ENCODE data around the gene PLEKHH1.
A peak's percentile ranks its signal among the peaks of the same experiment; 100 is the strongest.

Gene PLEKHH1

DNA sequence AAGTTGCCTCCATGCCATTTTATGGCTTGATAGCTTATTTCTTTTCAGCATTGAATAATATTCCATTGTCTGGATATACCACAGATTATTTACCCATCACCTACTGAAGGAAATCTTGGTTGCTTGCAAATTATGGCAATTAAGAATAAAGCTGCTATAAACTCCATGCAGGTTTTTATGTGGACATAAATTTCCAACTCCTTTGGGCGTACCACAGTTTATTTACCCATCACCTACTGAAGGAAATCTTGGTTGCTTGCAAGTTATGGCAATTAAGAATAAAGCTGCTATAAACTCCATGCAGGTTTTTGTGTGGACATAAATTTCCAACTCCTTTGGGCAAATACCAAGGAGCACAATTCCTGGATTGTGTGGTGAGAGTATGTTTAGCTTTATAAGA lies 12.6 kb upstream of the PLEKHH1 start:
- ATAC-seq (no peak), DNase-seq (no peak)
- no peaks in the 10 kb centered on the region for H3K4me1 Mint-ChIP-seq
- H3K27ac Mint-ChIP-seq: no peak overlapping the region
- H3K9me3 Mint-ChIP-seq: no peaks in the 10 kb centered on the region
- H3K27me3 Mint-ChIP-seq: peaks cover 22% of the 10 kb centered on the region
- H3K4me3 Mint-ChIP-seq: no peak overlapping the region

DNA sequence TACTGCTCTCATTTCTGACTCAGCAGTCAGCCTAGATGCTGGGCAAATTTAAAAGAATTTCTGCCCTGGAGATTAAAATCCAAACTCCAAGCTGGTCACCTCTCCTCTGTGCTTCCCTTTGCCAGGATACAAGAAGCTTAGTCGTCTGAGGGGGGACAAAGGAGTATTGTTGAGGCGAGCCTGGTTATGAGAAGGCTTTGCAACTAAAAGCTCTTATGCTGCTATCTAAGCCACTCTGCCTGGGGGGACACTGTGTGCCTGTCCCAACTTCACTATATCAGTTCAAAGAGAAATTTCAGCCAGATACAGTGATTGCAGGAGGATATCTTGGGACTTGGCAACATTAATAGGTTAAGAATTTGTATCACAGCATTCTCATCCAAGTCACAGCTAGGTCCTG lies 10.8 kb upstream of the PLEKHH1 start:
- Mint-ChIP-seq H3K4me1 (peaks cover 6% of the 10 kb centered on the region), H3K4me3 (no peak overlapping the region), H3K27ac (no peak overlapping the region), H3K9me3 (no peaks in the 10 kb centered on the region), H3K27me3 (peaks cover 39% of the 10 kb centered on the region)
- DNase-seq: no peak
- no peak for ATAC-seq

DNA sequence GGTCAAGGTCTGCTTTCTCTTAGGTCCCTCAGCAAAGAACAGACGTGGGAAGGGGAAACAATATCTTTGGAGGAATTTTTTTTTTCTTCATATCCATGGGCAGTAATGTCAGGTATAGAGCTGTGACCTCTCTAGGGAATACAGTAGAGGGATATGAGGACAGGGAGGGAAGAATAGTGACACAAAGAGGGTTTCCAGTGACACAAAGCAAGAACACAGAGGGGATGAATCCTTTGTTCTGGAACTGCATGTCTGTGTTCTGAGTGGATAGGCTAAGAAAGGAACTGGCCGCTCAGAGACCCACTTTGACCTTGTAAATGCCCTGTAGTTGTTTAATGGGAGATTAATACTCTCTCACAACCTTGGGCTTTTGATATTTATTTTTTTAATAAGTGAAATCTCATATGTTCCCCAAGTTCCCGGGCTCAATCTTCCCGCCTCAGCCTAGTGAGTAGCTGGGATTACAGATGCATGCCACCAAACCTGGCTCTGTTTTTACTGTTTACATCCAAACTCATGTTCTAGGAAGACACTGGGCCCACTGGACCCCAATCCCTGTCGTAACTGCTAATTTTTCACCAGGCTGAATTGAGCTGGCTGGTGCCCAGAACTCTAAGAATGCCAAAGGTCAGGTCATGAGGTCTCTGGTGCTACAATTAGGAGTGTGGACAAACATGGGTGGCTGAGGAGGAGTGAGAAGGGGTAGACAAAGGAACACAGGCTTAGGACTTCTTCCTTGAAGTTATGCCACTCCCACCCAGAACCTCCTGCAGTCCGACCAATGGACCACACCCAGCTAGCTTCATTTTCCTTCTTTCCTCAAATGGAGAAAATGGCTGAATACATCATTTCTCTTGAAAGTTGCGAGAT lies 9.1 kb upstream of the PLEKHH1 start:
- ATAC-seq: no peak
- H3K4me3 Mint-ChIP-seq: no peak overlapping the region

DNA sequence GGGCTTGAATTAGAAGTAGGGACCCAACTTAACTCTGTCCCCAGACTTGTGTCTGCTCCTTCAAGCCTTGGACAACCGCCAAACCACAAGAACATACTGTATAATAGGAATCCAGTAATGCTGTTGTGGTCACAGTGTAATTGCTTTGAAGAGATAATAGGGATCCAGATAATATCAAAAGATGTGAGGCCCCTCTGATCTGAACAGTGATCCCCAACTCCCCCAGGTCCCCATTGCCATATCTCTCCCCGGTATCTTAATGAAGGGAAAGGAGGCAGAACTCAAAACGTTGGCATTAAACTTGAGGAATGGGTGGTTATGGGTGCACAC lies 8.5 kb upstream of the PLEKHH1 start:
- no peak for ATAC-seq
- Mint-ChIP-seq H3K27me3 (peaks cover 49% of the 10 kb centered on the region), H3K4me1 (peaks cover 6% of the 10 kb centered on the region), H3K27ac (no peak overlapping the region), H3K9me3 (no peaks in the 10 kb centered on the region), H3K4me3 (no peak overlapping the region)
- DNase-seq: no peak

More for the DNA sequence above, 9.1 kb upstream of the PLEKHH1 start:
- no peaks in the 10 kb centered on the region for H3K9me3 Mint-ChIP-seq
- H3K27ac Mint-ChIP-seq: no peak overlapping the region
- no peak for DNase-seq
- peaks cover 6% of the 10 kb centered on the region for H3K4me1 Mint-ChIP-seq
- H3K27me3 Mint-ChIP-seq: peaks cover 47% of the 10 kb centered on the region

DNA sequence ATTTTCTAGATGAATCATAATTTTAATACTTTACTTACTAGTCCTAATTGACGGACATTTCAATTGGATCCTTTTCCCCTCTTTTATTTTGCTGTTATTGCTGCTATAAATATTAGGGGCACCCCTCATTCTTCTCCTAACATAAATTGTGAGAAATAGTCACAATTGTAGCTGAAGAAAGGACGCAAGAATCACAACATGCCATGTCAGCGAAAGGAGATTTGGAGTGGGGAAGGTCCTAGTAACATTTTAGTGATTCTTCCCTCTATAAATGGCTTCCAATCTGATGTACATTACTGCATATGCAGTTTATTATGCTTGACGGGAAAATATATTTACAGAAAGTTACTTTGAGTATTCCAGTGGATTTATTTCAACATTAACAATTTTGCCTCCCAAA lies 7.7 kb upstream of the PLEKHH1 start:
- Mint-ChIP-seq H3K4me1 (peaks cover 6% of the 10 kb centered on the region), H3K9me3 (no peaks in the 10 kb centered on the region), H3K27me3 (peaks cover 53% of the 10 kb centered on the region), H3K4me3 (no peak overlapping the region), H3K27ac (no peak overlapping the region)
- ATAC-seq: no peak
- DNase-seq: no peak

DNA sequence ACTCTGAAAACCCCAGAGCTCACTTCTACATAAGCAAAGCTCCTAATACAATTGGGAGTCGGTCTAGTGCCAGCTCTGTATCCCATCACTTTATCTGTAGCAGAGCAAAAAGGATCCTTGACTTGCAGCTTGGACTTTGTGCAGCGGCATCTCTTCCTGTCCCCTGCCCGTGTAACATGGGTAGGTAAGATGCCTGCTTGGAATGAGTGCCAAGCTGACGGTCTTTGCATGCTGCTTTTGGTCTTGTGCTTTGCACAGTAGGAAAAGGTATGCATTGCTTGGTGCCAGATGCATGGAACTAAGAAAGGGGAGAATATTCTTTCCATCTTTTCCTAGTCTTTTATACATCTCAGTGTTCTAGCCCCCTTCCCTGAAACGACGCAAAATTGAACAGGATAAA lies 6.9 kb upstream of the PLEKHH1 start:
- H3K27ac Mint-ChIP-seq: no peak overlapping the region
- H3K4me3 Mint-ChIP-seq: no peak overlapping the region
- H3K27me3 Mint-ChIP-seq: peaks cover 60% of the 10 kb centered on the region
- no peaks in the 10 kb centered on the region for H3K9me3 Mint-ChIP-seq
- ATAC-seq (no peak), DNase-seq (no peak)
- peaks cover 6% of the 10 kb centered on the region for H3K4me1 Mint-ChIP-seq

DNA sequence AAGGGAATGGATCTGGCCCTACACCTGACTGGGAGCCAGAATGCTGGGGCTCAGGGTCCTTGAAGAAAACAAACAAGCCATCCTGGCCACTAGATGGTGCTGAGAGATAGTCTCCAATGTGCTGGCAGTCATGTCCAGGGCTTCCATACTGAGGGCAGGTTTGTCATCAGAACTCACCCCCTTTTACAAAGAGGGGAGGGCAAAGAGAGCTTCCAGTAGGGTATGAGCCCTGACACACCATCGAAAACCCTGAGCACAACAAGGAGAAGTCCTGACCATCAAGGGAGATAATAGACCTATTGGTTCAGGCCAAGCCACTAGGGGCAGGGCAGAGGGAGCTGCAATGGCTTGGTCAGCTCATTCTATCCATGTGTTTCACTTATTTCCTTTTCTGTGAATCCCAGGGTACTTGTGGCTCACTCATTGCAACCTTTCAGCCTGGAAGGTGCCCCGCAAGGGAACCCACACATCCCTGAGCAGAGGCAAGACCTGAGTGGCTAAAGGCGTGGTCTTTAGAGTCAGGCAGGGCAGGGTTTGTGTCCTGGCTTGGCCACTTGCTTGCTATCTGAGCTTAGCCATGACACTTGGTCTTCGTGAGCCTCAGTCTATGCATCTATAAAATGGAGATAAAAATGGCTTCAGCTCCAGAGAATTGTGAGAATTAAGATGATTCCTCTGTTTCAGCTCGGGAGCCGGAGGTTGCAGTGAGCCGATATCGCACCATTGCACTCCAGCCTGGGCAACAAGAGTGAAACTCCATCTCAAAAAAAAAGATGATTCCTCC lies 6.2 kb upstream of the PLEKHH1 start:
- peaks cover 6% of the 10 kb centered on the region for H3K4me1 Mint-ChIP-seq
- ATAC-seq: peak; percentile 90
- H3K27ac Mint-ChIP-seq: no peak overlapping the region
- peak; percentile 28 to 45 for DNase-seq
- H3K4me3 Mint-ChIP-seq: no peak overlapping the region
- H3K27me3 Mint-ChIP-seq: peaks cover 55% of the 10 kb centered on the region
- H3K9me3 Mint-ChIP-seq: no peaks in the 10 kb centered on the region

DNA sequence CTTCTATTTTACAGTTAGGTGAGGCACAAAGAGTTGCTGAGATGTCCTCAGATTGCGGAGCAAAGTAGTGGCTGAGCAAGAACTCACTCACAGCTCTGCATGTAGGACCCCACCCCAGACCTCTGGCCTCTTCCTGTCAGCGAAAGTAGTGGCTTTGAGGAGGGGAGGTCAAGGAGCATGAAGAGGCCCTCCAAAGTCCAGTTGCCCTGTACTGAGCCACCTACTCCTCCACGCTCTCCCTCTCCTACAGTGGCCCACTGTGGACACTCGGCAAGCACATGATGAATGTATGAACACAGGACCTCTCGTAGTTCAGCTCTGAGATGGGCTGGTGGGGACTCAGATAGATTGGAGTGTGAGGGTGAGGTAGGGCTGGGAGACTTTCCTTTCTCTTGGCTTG lies 5.3 kb upstream of the PLEKHH1 start:
- DNase-seq (no peak), ATAC-seq (no peak)
- Mint-ChIP-seq H3K27ac (no peak overlapping the region), H3K27me3 (peaks cover 61% of the 10 kb centered on the region), H3K4me3 (no peak overlapping the region), H3K9me3 (no peaks in the 10 kb centered on the region), H3K4me1 (peaks cover 6% of the 10 kb centered on the region)

DNA sequence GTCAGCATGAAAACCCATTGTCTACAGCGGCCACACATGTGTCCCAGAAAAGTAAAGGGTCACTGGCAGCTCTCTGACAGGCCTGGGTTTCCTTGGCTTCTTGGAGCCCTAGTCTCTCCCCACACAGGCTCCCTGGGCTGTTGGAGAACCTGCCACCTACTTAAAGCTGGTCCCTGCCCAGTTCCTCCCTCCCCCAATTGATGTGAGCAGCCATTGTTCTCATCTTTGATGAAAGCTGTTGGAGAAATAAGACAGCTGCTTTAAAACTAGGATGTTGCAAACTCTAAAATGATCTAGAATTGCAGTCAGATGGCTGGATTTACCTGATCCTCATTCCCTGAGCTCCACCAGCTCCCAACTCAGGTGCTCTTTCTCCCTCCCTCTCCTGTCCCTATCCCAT lies 4.8 kb upstream of the PLEKHH1 start:
- ATAC-seq: no peak
- no peak for DNase-seq
- Mint-ChIP-seq H3K27me3 (peaks cover 61% of the 10 kb centered on the region), H3K4me1 (peaks cover 6% of the 10 kb centered on the region), H3K27ac (no peak overlapping the region), H3K9me3 (no peaks in the 10 kb centered on the region), H3K4me3 (no peak overlapping the region)

DNA sequence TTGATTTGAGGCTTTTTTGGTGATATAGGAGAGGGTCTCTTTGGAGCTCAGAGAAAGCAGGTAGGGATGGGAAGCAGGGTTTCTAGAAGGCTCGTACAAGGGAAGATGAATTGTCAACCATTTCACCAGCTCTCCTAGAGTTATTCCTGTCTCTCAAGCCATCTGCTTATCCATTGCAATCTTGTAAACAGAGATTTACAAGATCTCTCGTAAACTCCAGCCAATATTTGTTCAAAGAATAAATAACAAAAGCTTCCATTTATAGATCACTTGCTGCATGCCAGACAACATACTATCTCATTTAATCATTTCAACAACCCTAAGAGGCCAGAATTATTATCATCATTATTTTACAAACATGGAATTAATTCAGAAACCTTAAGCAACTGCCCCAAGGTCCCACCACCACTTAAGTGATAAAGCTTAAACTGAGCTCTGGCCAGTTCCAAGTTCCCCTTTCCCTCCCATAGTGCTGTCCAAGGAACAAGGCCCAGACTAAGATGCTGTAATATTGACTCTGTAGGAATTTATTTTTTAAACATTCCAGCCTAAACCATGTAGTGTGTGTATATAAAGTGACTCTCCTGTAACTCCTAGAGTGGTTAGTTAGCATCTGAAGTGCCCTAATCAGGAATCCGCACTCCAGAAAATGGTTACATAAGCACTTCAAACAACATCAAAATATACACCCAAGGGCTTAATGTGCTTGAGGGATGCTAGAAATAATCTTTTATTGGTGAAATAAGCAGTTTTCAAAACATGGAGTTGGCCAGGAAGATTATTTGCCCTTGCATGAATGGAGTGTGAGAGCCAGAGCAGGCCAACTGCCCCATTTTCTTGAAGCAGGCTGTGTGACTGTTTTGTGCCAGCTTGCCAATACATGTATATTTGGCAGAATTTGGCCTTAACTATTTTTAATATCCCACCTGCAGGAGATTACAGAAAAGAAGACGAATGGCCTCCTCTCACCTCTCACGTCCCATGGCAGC lies 2.8 kb upstream of the PLEKHH1 start:
- Mint-ChIP-seq H3K4me3 (no peak overlapping the region), H3K4me1 (peaks cover 10% of the 10 kb centered on the region), H3K27me3 (peaks cover 64% of the 10 kb centered on the region), H3K9me3 (no peaks in the 10 kb centered on the region), H3K27ac (no peak overlapping the region)
- ATAC-seq (no peak), DNase-seq (no peak)

DNA sequence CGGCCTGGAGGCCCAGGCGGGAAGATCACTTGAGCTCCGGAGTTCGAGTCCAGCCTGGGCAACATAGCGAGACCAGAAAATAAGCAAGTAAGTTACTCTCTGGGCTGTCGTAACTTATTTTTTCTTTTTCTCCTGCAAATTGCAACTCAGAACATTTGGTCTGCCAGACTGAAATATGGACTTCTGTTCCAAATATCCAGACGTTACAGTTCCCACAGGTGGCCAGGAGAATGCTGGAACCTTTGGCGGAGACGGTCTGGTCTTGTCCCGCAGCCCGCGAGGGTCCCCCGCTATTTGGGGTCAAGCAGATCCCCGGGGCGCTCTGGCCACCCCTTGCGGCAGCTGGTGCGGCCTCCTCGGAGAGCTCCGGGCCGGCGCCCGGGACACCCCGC lies 488 bp upstream of the PLEKHH1 start:
- Mint-ChIP-seq H3K27me3 (peaks cover 55% of the 10 kb centered on the region), H3K4me1 (peaks cover 4% of the 10 kb centered on the region), H3K9me3 (no peaks in the 10 kb centered on the region), H3K27ac (no peak overlapping the region), H3K4me3 (peak overlapping the region; percentile 13 to 75)
- DNase-seq (no peak), ATAC-seq (no peak)

DNA sequence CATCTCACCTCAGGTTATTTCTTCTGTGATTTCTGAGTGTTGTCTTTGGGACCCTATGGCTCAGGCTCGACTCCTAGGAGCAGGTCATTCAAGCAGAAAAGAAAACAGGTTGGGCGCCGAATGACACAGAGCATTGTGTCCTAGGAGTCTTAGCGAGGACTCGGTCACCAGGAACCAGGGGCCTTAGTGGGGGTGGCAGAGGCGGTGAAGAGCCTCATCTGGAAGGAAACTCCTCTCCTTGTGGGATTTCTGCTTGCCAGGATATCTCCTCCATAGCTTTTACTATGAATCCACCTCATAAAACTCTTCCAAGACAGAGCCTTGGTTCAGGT lies 630 bp downstream of the PLEKHH1 start:
- no peak for ATAC-seq
- no peaks in the 10 kb centered on the region for H3K9me3 Mint-ChIP-seq
- peak overlapping the region in 1 of 2 donors; percentile 87 for H3K27ac Mint-ChIP-seq
- DNase-seq: no peak
- H3K27me3 Mint-ChIP-seq: peaks cover 56% of the 10 kb centered on the region
- H3K4me3 Mint-ChIP-seq: peak overlapping the region; percentile 70 to 83
- H3K4me1 Mint-ChIP-seq: peaks cover 4% of the 10 kb centered on the region

DNA sequence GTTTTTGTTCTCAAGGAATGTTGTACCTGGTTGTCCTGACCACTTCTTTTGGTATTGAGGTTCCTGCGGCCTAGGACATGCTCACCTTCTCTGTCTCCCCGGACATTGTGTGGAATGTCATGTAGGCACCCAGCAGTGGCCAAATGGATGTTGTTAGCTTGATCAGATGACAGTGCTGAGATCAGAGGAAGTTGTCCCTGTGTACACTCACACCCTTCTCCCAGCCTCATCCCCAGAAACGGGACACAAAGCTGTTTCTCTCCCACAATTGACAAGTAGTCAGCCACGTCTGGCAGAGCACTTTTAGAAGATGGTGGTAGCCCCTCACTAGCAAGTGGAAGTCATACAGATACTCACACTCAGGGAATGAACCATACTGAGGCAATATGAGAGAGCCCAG lies 3.0 kb downstream of the PLEKHH1 start:
- DNase-seq: no peak
- no peak for ATAC-seq
- Mint-ChIP-seq H3K27ac (no peak overlapping the region), H3K4me3 (no peak overlapping the region), H3K4me1 (peaks cover 4% of the 10 kb centered on the region), H3K27me3 (peaks cover 56% of the 10 kb centered on the region), H3K9me3 (no peaks in the 10 kb centered on the region)

DNA sequence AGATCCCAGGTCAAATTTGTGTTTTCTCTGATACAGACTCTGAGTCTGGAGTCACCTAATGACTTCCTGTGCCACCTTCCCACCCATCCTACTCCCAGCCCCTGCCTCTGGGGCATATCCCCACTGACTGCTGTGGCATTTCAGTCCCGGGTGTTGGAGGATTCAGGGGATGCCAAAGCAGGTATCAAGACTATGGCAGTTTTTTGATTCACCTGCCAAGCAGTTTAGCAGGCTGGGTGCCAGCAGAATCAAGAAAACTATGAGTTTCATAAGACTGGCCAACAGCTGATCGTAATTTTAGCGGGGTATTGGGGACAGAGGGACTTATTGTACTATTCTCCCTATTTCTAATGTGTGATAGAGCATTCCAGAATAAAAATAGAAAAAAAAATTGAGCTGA lies 4.6 kb downstream of the PLEKHH1 start:
- H3K4me3 Mint-ChIP-seq: no peak overlapping the region
- DNase-seq (no peak), ATAC-seq (no peak)
- H3K27ac Mint-ChIP-seq: no peak overlapping the region
- peaks cover 16% of the 10 kb centered on the region for H3K4me1 Mint-ChIP-seq
- H3K27me3 Mint-ChIP-seq: peaks cover 47% of the 10 kb centered on the region
- H3K9me3 Mint-ChIP-seq: no peaks in the 10 kb centered on the region

DNA sequence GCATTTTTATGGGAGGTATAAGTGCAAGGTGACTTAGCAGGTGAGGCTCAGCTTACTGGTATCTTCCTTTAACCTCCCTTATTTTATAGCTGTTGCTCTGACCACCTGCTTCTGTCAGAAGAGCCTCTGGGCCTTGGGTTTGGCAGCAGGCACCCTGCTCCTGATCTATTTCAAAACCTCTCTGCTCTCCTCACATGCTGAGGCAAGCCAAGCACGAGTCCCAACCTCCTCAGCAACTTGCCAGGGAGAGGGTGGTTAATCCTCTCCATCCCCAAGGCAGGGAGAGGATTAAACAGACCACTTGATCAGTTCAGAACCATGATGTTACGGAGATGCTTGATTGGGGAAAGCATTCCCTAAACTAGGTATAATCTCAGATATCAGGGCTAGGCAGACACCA lies 5.4 kb downstream of the PLEKHH1 start:
- Mint-ChIP-seq H3K9me3 (no peaks in the 10 kb centered on the region), H3K27me3 (peaks cover 54% of the 10 kb centered on the region), H3K4me3 (no peak overlapping the region), H3K27ac (no peak overlapping the region), H3K4me1 (peaks cover 16% of the 10 kb centered on the region)
- ATAC-seq (no peak), DNase-seq (no peak)
